Measurements from ENCODE around the gene MMP25. TPM values are rescaled to one million over a fixed set of nuclear protein-coding genes. Genes with fewer than 3 reads are reported as not detected.

The MMP25 gene
- total RNA-seq, 4 donors from 2014 or later = under 0.01 to 4.5 (median 0.12) TPM

DNA sequence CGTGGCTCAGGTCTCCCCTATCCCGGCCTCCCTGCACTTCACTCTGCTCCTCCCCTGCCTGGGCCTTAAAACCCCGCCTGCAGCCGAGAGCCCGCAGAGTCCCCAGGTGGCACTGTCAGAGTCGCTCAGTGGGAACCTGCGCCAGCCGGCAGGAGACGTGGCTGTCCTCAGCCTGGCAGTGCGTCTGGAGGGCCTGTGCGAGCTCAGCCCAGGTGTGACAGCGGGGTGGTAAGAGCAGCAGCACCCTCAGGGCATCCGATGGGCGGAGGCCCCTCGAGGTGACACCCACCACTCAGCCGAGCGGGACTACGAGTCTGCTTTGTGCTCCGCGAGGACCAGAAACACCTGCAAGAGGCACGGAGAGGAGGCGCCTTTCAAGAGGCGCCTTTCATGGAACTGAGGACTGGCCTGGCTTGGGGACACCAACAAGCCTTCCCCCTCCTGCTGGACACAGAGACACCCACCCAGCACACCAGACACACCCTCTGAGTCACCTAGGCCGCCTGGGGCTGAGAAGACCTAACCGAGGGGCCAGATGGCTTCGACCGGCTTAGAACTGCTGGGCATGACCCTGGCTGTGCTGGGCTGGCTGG, 33.4 kb upstream of the MMP25 start, which contains the start of gene CLDN9:
TSS of gene CLDN9 (plus strand) at position 96 of the 593 bp plus-strand sequence. CDS start at position 536, 440 bp downstream.
- Histone ChIP-seq H3K4me1 (peaks cover 1 to 7% (median 4%) of the 10 kb centered on the region in 4 donors), H3K27me3 (peaks cover 0 to 85% (median 31%) of the 10 kb centered on the region in 4 donors), H3K4me3 (no peak within 1 kb of the TSS), H3K9me3 (no peaks in the 10 kb centered on the region), H3K36me3 (no peaks in the 10 kb centered on the region), H3K27ac (replicated peaks in 1 of 4) (no peak within 1 kb of the TSS)
- no peak for DNase-seq (ENCODE audit: extremely low spot score)
- no peak for TF ChIP-seq EP300 (IDR thresholded peaks at IDR 0.05)
- no peak for TF ChIP-seq POLR2A (IDR thresholded peaks at IDR 0.05; ENCODE audit: low read depth)
- no peak for TF ChIP-seq POLR2AphosphoS5 (IDR thresholded peaks at IDR 0.05)
- TF ChIP-seq, protein P1, sequence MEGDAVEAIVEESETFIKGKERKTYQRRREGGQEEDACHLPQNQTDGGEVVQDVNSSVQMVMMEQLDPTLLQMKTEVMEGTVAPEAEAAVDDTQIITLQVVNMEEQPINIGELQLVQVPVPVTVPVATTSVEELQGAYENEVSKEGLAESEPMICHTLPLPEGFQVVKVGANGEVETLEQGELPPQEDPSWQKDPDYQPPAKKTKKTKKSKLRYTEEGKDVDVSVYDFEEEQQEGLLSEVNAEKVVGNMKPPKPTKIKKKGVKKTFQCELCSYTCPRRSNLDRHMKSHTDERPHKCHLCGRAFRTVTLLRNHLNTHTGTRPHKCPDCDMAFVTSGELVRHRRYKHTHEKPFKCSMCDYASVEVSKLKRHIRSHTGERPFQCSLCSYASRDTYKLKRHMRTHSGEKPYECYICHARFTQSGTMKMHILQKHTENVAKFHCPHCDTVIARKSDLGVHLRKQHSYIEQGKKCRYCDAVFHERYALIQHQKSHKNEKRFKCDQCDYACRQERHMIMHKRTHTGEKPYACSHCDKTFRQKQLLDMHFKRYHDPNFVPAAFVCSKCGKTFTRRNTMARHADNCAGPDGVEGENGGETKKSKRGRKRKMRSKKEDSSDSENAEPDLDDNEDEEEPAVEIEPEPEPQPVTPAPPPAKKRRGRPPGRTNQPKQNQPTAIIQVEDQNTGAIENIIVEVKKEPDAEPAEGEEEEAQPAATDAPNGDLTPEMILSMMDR (IDR thresholded peaks at IDR 0.05) = no peak
- WGBS = 57% methylated on average over 18 of the region's 27 CpGs
- intact Hi-C loops (cut with DNase I) = no loop called here

DNA sequence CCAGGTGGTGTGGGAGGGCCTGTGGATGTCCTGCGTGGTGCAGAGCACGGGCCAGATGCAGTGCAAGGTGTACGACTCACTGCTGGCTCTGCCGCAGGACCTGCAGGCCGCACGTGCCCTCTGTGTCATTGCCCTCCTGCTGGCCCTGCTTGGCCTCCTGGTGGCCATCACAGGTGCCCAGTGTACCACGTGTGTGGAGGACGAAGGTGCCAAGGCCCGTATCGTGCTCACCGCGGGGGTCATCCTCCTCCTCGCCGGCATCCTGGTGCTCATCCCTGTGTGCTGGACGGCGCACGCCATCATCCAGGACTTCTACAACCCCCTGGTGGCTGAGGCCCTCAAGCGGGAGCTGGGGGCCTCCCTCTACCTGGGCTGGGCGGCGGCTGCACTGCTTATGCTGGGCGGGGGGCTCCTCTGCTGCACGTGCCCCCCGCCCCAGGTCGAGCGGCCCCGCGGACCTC, 32.8 kb upstream of the MMP25 start:
- peaks cover 0 to 85% (median 35%) of the 10 kb centered on the region in 4 donors for H3K27me3 ChIP-seq
- TF ChIP-seq, protein P1 (IDR thresholded peaks at IDR 0.05) = no peak
- TF ChIP-seq EP300 (IDR thresholded peaks at IDR 0.05) = no peak
- TF ChIP-seq POLR2AphosphoS5 (IDR thresholded peaks at IDR 0.05) = no peak
- no peak for TF ChIP-seq POLR2A (IDR thresholded peaks at IDR 0.05; ENCODE audit: low read depth)
- no peak overlapping the region for H3K4me3 ChIP-seq
- H3K4me1 ChIP-seq = peaks cover 4 to 10% (median 9%) of the 10 kb centered on the region in 4 donors
- H3K9me3 ChIP-seq = no peaks in the 10 kb centered on the region
- 54% methylated on average over 13 of the region's 27 CpGs for WGBS
- intact Hi-C loops (cut with DNase I) = no loop called here
- no peaks in the 10 kb centered on the region for H3K36me3 ChIP-seq
- no peak overlapping the region for H3K27ac ChIP-seq (replicated peaks in 1 of 4)
- no peak for DNase-seq (ENCODE audit: extremely low spot score)

DNA sequence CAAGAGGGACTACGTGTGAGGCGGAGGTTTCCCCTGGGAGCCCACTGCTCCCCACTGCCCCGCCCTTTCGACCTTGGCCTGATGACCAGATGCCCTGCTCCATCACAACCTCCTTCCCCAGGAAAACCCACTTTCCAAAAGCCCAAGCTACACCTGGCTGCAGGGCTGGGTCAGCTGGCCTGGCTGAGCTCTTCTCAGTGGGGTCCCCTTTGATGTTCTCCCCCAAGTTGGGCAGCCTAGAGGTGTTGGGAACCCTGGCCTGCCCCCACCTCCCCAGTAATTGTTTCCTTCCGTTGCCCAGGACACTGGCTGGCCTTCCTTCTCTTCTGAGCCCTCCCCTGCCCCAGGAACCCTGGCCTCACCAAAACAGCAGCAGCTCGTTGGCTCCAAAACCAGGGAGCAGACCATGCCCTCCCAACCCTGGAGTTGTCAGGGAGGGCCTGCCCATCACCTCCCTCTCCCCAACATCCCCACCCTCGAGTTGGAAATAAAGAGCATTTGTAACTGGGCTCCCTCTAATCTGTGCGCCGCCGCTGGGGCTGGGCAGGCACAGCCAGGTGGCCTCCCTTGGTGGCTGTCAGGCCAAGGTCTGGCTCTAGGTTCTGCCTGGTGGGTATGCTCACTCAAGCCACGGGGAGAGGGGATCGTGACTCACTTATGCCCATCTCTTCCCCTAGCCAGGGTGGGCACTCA, 32.2 kb upstream of the MMP25 start:
- H3K27me3 ChIP-seq = peaks cover 0 to 85% (median 36%) of the 10 kb centered on the region in 4 donors

GRCh38 chr16:3014971-3015370, 31.4 kb upstream of the MMP25 start:
- TF ChIP-seq POLR2AphosphoS5 (IDR thresholded peaks at IDR 0.05) (no peak), POLR2A (IDR thresholded peaks at IDR 0.05; ENCODE audit: low read depth) (no peak), EP300 (IDR thresholded peaks at IDR 0.05) (no peak)
- TF ChIP-seq, protein P1 (IDR thresholded peaks at IDR 0.05) = no peak
- Histone ChIP-seq H3K27me3 (peaks cover 0 to 79% (median 36%) of the 10 kb centered on the region in 4 donors), H3K9me3 (no peaks in the 10 kb centered on the region), H3K27ac (replicated peaks in 1 of 4) (no peak overlapping the region), H3K36me3 (no peaks in the 10 kb centered on the region), H3K4me1 (peaks cover 11 to 18% (median 15%) of the 10 kb centered on the region in 4 donors), H3K4me3 (no peak overlapping the region)
- WGBS = 72% methylated on average over 6 of the region's 6 CpGs
- no peak for DNase-seq (ENCODE audit: extremely low spot score)
- intact Hi-C loops (cut with DNase I) = no loop called here

More for the DNA sequence above, 32.2 kb upstream of the MMP25 start:
- intact Hi-C loops (cut with DNase I) = no loop called here
- 57% methylated on average over 6 of the region's 12 CpGs for WGBS
- no peak overlapping the region for H3K27ac ChIP-seq (replicated peaks in 1 of 4)
- H3K9me3 ChIP-seq = no peaks in the 10 kb centered on the region
- no peak overlapping the region for H3K4me3 ChIP-seq
- no peak for TF ChIP-seq POLR2A (IDR thresholded peaks at IDR 0.05; ENCODE audit: low read depth)
- TF ChIP-seq POLR2AphosphoS5 (IDR thresholded peaks at IDR 0.05) = no peak
- TF ChIP-seq EP300 (IDR thresholded peaks at IDR 0.05) = no peak
- TF ChIP-seq, protein P1 (IDR thresholded peaks at IDR 0.05) = no peak
- DNase-seq (ENCODE audit: extremely low spot score) = no peak
- peaks cover 4 to 10% (median 9%) of the 10 kb centered on the region in 4 donors for H3K4me1 ChIP-seq
- H3K36me3 ChIP-seq = no peaks in the 10 kb centered on the region
